ENCODE measurements around the gene SLC2A6.
"Not testable (repeated sequence)": the region's sequence is repeated elsewhere in the genome, so short reads cannot be mapped to it uniquely, and the experiment has no call there.

The SLC2A6 gene

DNA sequence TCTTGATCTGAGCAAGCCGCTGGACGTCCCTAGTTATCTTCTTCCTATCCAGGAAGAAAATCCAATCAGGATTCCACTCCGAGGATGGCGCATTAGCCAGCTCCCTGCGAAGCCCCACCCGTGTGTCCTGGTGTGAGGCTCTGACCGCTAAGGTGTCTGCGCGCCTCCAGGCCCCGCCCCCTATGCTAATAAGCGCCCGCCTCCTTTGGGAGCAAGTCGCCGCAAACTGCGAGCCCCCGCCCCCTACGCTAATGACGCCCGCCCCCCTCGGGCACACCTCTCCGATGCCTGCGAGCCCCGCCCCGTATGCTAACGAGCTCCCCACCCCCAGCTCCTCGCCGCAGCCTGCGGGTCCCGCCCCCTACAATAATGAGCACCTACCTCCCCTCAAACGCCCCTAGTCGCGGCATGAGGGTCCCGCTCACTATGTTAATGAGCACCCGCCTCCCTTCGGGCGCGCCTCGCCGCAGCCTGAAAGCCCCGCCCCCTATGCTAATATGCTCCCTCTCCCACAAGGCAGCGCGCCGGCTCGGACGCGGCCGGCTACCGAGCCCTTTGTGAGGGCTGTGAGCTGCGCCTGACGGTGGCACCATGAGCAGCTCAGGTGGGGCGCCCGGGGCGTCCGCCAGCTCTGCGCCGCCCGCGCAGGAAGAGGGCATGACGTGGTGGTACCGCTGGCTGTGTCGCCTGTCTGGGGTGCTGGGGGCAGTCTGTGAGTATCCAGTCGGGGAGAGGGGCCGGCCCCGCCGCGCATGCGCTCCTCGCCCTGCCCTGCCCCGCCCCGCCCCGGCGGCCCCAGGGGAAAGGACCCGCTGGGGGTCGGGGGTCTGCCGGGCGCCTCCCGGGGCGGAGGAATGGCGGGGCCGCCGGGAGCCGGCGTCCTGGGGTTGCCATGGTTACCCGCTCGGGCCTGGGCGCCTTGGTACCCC, 19.2 kb downstream of the SLC2A6 start, which contains the start of gene CACFD1:
CACFD1 (plus strand) TSS at position 503 of the 929 bp plus-strand sequence; CDS start at position 592, 89 bp downstream.
- peak; percentile 47 to 98 for DNase-seq

DNA sequence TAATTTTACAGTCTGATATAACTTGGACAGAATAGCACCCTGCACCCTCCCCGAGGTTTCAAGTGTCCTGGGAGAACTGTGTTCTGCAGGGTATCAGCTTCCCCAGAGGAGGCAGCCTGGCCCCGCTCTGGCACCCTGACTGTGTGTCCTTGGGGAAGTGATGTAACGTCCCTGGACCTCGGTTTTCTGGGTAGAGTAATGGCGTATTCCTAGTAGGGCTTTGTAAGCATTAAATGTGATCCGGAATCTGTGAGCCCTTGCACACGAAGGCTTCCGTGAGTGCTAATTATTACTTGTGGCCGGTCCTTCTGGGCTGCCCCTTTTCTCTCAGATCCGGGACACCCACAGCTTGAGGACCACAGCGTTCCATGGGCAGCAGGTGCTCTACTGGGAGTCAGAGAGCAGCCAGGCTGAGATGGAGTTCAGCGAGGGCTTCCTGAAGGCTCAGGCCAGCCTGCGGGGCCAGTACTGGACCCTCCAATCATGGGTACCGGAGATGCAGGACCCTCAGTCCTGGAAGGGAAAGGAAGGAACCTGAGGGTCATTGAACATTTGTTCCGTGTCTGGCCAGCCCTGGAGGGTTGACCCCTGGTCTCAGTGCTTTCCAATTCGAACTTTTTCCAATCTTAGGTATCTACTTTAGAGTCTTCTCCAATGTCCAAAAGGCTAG, 20.1 kb downstream of the SLC2A6 start:
- DNase-seq: no peak

DNA sequence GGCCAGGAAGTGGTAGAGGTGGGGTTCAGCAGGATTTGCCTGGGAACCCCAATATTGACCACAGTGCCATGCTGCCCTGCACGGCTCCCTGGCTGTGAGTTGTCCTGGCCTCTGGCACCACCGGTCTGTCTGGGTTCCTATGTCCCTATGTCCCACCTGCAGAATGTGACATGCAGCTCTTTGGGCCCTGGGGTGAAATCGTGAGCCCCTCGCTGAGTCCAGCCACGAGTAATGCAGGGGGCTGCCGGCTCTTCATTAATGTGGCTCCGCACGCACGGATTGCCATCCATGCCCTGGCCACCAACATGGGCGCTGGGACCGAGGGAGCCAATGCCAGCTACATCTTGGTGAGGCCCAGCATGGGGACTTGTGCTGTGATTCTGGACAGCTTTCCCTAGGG, 21.2 kb downstream of the SLC2A6 start:
- no peak for DNase-seq

DNA sequence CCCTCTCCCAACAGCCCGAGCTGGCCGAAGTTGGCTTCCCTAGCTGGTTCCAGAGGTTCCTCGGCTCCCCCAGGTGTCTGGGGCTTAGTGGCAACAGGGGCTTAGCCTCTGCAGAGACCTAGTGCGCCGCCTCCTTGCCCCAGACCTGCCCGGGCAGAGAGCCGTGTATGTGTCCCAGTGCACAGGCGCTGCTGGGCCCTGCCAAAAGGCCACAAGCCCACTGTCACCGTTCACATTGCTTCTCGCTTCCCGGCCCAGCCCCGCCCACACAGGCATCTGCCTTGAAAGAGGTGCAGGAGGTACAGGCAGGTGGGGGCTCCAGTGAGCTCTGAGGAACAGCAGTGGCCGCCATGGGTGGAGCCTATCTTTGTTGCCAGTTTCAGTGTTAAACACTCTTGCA, 21.7 kb downstream of the SLC2A6 start:
- no peak for DNase-seq

DNA sequence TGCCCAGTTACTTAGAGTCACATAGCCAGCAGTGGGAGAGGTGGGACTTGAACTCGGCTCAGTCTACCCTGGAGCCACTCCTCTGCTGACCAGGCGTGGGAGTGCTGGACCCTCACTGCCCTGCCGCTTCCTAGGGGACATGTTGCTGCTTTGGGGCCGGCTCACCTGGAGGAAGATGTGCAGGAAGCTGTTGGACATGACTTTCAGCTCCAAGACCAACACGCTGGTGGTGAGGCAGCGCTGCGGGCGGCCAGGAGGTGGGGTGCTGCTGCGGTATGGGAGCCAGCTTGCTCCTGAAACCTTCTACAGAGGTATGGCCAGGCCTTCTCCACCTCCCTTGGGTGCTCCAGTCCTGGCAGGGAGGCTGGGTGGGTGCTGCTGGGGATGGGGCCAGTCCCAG, 22.5 kb downstream of the SLC2A6 start:
- no peak for DNase-seq

DNA sequence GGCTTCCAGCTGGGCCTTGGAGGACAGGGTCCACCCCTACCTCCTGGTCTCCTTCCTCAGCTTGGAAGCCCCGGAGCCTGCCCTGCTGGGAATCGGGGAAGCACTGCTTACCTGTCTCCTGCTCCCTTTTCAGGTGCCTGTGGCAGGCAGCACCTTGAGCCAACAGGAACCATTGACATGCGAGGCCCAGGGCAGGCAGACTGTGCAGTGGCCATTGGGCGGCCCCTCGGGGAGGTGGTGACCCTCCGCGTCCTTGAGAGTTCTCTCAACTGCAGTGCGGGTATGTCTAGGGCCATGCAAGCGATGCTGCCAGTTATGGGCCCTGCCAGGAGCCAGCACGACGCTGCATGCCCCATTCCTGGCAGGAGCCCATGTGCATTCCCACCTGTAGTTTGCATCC, 23.0 kb downstream of the SLC2A6 start:
- DNase-seq: no peak

DNA sequence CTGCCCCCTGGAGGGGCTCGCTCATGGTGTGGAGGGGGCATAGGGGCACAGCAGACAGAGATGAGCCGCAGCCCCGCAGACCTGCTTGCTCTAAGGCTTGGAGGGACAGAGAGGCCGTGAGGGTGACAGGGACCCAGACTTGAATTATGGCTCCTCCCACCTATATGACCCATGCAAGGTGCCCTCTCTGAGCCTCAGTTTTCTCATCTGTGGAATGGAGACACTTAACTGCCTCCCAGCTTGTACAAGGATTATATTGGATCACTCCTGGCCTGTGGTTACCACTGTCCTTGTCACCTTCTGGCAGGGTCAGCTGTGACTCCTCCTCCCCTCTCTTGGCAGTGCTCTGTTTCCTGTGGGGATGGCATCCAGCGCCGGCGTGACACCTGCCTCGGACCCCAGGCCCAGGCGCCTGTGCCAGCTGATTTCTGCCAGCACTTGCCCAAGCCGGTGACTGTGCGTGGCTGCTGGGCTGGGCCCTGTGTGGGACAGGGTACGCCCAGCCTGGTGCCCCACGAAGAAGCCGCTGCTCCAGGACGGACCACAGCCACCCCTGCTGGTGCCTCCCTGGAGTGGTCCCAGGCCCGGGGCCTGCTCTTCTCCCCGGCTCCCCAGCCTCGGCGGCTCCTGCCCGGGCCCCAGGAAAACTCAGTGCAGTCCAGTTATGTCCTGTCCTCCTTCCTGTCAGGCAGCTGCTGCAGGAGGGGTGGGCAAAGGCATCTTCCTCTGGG, 23.8 kb downstream of the SLC2A6 start:
- no peak for DNase-seq

DNA sequence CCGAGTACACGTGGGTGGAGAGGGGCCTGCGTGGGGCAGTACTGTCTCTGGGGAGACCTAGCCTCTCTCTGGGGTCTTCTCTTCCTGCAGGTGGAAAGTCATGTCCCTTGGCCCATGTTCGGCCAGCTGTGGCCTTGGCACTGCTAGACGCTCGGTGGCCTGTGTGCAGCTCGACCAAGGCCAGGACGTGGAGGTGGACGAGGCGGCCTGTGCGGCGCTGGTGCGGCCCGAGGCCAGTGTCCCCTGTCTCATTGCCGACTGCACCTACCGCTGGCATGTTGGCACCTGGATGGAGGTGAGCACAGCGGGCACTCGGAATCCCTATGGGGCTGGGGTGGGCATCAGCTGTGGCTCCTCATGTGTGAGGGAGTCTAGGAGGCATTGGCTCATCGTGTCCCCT, 24.6 kb downstream of the SLC2A6 start:
- no peak for DNase-seq

DNA sequence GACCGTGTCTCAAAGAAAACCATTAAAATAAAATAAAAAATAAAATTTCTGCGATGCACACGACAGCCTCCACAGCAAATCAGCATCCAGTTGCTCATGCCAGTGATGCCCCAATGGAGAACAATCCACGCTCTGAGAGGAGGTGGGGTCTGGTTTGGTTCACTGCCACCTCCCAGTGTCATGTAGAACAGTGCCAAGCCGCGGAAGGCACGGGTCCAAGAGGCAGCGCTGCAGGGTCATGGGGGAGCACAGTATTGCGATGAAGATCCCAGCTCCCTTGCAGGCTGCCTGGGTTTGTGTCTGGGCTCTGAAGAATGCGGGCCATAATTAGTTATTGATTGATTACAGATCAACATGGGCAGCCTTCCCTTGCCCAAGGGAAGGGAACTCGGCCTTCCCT, 25.2 kb downstream of the SLC2A6 start:
- DNase-seq: no peak

DNA sequence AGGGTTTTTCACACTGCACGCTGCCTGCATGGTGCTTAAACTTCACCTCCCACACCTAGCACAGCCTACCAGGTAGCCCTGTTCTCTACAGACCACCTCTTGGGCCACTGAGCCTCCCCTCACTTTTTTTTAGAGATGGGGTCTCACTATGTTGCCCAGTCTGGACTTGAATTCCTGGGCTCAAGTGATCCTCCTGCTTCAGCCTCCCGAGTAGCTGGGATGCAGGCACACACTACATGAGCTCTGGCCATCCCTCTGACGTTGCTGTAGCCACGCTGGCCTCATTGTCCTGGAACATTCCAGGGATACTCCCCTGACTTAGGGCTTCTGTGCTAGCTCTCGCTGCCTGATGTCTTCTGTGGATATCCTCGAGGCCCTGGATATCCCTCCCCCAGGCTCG, 26.3 kb downstream of the SLC2A6 start:
- no peak for DNase-seq

DNA sequence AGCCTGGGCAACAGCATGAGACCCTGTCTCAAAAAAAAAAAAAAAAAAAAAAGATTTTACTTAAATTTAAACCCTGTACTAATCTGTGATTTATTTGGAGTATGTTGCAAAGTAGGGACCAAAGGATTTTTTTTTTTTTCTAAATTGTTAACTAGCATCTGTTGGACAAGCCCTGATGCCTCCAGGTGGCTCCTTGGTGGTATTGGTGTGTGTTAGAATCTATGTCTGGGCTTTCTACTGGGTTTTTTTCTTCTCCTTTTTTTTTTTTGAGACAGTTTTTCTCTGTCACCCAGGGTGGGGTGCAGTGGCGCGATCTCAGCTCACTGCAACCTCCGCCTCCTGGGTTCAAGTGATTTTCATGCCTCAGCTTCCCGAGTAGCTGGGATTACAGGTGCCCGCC, 27.0 kb downstream of the SLC2A6 start:
- DNase-seq: not testable (repeated sequence)

DNA sequence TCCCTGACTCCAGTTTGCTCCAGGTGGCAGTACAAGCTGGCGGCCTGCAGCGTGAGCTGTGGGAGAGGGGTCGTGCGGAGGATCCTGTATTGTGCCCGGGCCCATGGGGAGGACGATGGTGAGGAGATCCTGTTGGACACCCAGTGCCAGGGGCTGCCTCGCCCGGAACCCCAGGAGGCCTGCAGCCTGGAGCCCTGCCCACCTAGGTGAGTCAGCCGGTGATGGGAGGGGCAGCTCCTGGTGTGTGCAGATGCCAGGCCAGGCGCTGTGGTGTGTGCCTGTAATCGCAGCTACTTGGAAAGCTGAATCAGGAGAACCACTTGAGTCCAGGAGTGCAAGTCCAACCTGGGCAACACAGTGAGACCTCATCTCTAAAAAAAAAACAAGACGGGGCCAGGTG, 29.1 kb downstream of the SLC2A6 start:
- no peak for DNase-seq

DNA sequence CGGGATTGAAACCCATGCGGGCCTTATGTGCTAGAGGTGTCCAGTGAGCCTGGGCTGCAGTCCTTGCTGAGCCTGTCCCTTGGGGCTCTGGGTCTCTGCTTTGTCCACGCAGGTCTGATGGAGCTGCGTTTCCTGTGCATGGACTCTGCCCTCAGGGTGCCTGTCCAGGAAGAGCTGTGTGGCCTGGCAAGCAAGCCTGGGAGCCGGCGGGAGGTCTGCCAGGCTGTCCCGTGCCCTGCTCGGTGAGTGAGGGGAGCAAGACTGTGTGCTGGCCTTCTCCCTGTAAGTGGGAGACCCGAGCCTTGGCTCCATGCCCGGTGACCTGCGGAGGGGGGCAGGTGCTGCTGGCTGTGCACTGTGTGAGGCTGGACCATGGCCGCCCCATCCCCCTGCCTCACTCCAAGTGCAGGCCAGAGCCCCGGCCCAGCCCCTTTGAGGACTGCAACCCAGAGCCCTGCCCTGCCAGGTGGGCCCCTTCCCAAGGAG, 30.4 kb downstream of the SLC2A6 start:
- no peak for DNase-seq

DNA sequence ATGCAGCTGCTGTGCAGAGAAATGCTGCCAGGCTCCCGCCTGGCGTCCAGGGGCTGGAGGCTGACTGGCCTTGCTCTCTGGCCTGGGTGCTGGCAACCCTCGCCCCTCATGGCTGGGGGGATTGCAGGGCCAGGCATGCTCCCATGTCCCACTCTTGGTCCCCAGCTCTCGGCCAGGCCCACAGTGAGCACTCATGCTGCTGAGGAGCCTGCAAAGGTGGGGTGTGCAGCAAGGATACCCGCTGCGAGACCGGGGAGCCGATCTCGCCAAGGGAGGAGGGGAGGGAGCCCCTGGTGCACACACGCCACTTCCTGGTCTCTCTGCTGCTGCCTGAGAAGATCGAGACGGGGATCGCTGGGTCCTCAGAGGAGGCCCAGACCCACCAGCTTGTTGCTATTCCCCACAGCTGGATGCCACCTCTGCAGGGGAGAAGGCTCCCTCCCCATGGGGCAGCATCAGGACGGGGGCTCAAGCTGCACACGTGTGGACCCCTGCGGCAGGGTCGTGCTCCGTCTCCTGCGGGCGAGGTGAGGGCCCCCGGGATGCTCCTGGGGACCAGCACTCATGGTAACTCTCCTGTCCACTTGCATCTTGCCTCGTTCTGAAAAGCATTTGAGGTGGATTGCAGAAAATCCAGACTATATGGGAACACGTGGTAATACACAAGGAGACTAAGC, 33.5 kb downstream of the SLC2A6 start:
- DNase-seq: no peak

DNA sequence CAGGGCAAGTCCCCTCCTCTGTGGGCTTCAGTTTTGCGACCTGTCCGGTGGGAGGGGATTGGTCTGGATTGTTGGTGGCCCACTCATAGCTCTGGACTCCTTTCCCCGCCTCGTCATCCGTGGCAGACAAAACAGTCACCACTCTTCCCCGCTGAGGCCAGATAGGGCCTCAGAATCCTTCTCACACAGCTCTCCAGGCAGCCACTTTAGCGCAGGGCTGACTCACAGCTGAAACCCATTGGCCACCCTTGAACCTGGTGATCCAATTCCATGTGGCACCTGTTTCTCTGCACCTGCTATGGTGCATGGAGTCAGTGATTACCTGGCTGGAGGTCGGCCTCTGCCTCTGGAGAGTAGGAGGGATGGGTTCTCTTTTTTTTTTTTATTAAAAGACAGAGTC, 34.9 kb downstream of the SLC2A6 start:
- DNase-seq: no peak

DNA sequence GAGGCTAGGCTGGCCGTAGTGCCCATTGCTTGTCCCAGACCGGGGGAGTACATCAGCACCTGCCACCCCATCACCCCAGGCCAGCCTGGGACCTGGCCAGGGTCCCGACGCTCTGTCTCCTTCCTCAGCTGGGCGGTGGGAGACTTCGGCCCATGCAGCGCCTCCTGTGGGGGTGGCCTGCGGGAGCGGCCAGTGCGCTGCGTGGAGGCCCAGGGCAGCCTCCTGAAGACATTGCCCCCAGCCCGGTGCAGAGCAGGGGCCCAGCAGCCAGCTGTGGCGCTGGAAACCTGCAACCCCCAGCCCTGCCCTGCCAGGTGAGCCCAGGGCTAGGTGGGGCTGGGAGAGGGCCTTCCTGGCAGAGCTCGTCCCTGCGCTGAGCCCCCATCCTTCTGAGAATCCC, 35.7 kb downstream of the SLC2A6 start:
- no peak for DNase-seq

DNA sequence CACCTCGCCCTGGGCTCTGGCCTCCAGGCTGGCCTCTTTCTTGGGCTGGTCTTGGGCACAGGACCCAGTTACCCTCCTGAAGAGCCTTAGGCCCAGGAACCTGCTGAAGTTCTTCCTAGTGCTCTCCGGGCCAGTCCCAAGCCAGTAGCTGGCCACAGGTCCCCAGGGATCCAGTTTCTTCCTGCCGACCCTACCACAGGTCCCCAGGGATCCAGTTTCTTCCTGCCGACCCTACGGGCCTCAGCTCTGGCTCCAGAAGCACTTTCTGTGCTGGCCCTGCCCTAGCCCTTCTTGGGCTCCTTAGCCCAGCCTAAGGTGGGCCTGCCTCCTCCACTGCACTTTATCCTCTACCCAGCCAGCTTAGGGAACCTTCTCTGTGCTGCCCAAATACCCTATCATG, 37.3 kb downstream of the SLC2A6 start:
- DNase-seq: no peak

DNA sequence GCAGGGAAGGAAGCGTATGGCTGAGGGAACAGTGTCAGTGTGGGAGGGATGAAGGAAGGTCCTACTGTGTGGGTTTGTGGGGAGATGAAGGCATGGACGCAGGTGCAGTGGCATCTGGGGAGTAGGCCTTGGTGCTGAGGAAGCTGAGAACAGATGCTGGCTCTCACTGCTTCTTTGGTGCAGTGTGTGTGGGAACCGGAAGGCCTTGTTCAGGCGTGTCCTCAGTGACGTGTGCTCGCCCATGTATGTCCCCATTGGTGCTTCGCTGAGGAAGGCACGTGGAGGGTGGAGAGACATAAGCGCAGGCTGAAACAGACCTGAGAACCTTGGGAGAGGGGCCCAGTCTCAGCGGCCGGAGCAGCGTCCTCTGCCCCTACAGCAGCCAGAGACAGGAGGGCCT, 38.0 kb downstream of the SLC2A6 start:
- DNase-seq: no peak

DNA sequence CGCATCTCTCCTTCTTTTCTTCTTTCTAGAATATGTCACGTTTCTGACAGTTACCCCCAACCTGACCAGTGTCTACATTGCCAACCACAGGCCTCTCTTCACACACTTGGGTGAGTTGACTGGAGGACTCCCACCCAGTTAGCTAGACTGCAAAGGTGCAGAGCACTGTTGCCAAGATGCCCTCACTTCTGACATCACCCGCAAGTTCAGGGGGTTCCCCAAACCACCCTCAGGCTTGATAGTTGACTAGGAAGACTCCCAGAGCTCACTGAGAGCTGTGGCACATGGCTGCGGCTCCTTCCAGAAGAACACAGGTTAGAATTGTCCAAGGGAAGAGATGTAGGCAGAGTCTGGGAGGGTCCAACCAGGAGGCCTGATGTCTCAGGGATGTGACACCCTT, 39.6 kb downstream of the SLC2A6 start:
- no peak for DNase-seq

DNA sequence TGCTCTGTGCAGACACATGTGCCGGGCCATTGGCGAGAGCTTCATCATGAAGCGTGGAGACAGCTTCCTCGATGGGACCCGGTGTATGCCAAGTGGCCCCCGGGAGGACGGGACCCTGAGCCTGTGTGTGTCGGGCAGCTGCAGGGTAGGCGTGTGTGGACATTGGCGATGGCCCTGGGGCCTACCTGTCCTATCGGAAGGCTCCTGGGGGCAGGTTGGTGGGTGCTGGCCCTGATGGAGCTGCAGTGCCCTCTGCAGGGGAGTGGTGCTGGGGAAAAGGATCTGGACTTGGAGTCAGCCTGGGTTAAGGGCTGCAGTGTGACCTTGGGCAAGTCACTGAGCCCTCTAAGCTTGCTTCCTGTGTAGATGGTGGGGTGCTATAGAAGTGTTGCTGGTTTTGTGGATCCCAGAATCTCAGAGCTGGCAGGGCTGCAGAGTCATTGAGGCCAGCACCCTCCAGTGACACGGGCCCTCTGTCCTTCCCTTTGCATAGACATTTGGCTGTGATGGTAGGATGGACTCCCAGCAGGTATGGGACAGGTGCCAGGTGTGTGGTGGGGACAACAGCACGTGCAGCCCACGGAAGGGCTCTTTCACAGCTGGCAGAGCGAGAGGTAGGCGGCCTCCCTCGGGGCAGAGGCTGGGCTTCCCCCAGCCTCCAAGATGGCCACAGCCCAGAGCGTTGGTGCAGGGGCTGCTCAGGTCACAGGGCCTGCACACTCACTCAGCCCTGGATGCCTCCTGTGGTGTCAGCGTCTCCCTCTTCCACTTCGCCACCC, 41.0 kb downstream of the SLC2A6 start:
- DNase-seq: no peak

DNA sequence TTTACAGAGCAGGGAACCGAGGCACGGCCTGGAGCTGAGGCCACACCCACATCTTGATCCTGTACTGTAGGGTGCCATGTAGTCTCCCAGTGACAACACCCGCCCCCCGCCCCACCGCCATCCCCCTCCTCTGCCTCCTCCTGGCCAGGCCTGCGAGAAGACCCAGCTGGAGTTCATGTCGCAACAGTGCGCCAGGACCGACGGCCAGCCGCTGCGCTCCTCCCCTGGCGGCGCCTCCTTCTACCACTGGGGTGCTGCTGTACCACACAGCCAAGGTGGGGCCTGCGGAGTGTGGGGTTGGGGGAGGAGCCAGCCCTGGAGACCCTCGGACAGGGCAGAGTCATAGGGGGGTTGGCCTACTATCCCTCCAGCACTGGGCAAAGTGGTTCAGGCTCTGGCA, 42.2 kb downstream of the SLC2A6 start:
- DNase-seq: no peak

DNA sequence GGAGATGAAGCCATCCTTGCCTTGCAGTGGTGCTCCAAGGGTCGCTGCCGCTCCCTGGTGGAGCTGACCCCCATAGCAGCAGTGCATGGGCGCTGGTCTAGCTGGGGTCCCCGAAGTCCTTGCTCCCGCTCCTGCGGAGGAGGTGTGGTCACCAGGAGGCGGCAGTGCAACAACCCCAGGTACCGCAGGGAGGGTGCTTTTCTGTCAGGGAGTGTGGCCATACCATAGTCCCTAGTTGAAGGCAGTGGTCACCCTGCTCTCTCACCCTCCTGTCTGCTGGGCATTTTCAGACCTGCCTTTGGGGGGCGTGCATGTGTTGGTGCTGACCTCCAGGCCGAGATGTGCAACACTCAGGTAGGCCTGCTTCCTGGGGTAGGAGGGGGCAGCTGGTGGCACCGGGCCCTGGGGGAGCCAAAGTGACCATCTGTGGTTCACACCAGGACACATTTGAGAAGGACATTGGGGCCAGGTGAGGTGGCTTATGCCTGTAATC, 45.5 kb downstream of the SLC2A6 start:
- DNase-seq: no peak

Data from bone marrow (tissue), 2 donors.